ACC112 (cell line): ENCODE results near the gene FLRT2.

Experiments
- H2AFZ ChIP-seq: fragments of 200-600 bp; sonication (generic); one replicate; pipeline ENCODE4 v1.6.0; 2017; ENCODE audit warnings: antibody characterized with exemption, low read length; ENCODE audit not compliant: unreplicated experiment
- H3K27ac ChIP-seq: fragments of 200-600 bp; sonication (generic); 2 replicates; pipeline ENCODE4 v1.5.1; 2014; ENCODE audit warnings: low read depth, mild to moderate bottlenecking, antibody characterized with exemption, low read length, moderate library complexity
- H3K27me3 ChIP-seq: fragments of 200-600 bp; sonication (generic); 2 replicates; pipeline ENCODE4 v1.6.1; 2014; ENCODE audit warnings: mild to moderate bottlenecking, antibody characterized with exemption, low read length, moderate library complexity, mixed read lengths; ENCODE audit not compliant: insufficient read depth
- H3K36me3 ChIP-seq: fragments of 200-600 bp; sonication (generic); 2 replicates; pipeline ENCODE4 v1.6.1; 2016; ENCODE audit warnings: mild to moderate bottlenecking, antibody characterized with exemption, low read length, moderate library complexity, mixed read lengths; ENCODE audit not compliant: insufficient read depth
- H3K4me1 ChIP-seq: fragments of 200-600 bp; sonication (generic); one replicate; pipeline ENCODE4 v1.6.1; 2016; ENCODE audit warnings: low read length, mixed read lengths; ENCODE audit not compliant: insufficient read depth, unreplicated experiment, control insufficient read depth
- H3K4me3 ChIP-seq: fragments of 200-600 bp; sonication (generic); 2 replicates; pipeline ENCODE4 v1.5.1; 2014; ENCODE audit warnings: mild to moderate bottlenecking, low read depth, low read length
- H3K79me2 ChIP-seq: fragments of 200-600 bp; sonication (generic); one replicate; pipeline ENCODE4 v1.6.0; 2016; ENCODE audit warnings: low read length; ENCODE audit not compliant: control insufficient read depth, unreplicated experiment, insufficient read depth

FLRT2 gene

GRCh38 chr14:85576848-85577542 is 47.1 kb downstream of the FLRT2 start:
- no peaks in the 10 kb centered on the region for H3K27me3 ChIP-seq
- no peak overlapping the region for H3K4me3 ChIP-seq
- no peaks in the 10 kb centered on the region for H3K79me2 ChIP-seq
- H2AFZ ChIP-seq, result no peak overlapping the region
- H3K27ac ChIP-seq, result no peak overlapping the region
- H3K36me3 ChIP-seq, result no peaks in the 10 kb centered on the region
- H3K4me1 ChIP-seq, result peaks cover 67% of the 10 kb centered on the region

- Histone ChIP-seq H3K4me3 (no peak overlapping the region), H3K36me3 (no peaks in the 10 kb centered on the region), H3K4me1 (peaks cover 60% of the 10 kb centered on the region), H2AFZ (no peak overlapping the region), H3K27me3 (no peaks in the 10 kb centered on the region), H3K79me2 (no peaks in the 10 kb centered on the region), H3K27ac (no peak overlapping the region)
These were observed 47.7 kb downstream of the FLRT2 start for GRCh38 chr14:85577543-85578114.

GRCh38 chr14:85578357-85578756 is 48.4 kb downstream of the FLRT2 start:
- H2AFZ ChIP-seq, result no peak overlapping the region
- no peaks in the 10 kb centered on the region for H3K27me3 ChIP-seq
- H3K4me3 ChIP-seq, result no peak overlapping the region
- H3K4me1 ChIP-seq, result peaks cover 59% of the 10 kb centered on the region
- no peaks in the 10 kb centered on the region for H3K36me3 ChIP-seq
- no peaks in the 10 kb centered on the region for H3K79me2 ChIP-seq
- H3K27ac ChIP-seq, result no peak overlapping the region

- H3K27me3 ChIP-seq, result no peaks in the 10 kb centered on the region
- no peak overlapping the region for H3K27ac ChIP-seq
- H3K36me3 ChIP-seq, result no peaks in the 10 kb centered on the region
- peaks cover 59% of the 10 kb centered on the region for H3K4me1 ChIP-seq
- H2AFZ ChIP-seq, result no peak overlapping the region
- no peaks in the 10 kb centered on the region for H3K79me2 ChIP-seq
- no peak overlapping the region for H3K4me3 ChIP-seq
These were observed 49.0 kb downstream of the FLRT2 start for GRCh38 chr14:85578930-85579329.

- Histone ChIP-seq H3K27me3 (no peaks in the 10 kb centered on the region), H3K79me2 (no peaks in the 10 kb centered on the region), H3K4me3 (no peak overlapping the region), H2AFZ (no peak overlapping the region), H3K4me1 (peaks cover 58% of the 10 kb centered on the region), H3K27ac (no peak overlapping the region), H3K36me3 (no peaks in the 10 kb centered on the region)
These were observed 50.0 kb downstream of the FLRT2 start for GRCh38 chr14:85579942-85580341.

- H3K27me3 ChIP-seq, result no peaks in the 10 kb centered on the region
- peak overlapping the region; percentile 19; the same call in 1 of the 2 replicates for H3K4me3 ChIP-seq
- no peak overlapping the region for H2AFZ ChIP-seq
- no peaks in the 10 kb centered on the region for H3K79me2 ChIP-seq
- peaks cover 51% of the 10 kb centered on the region for H3K4me1 ChIP-seq
- no peaks in the 10 kb centered on the region for H3K36me3 ChIP-seq
- H3K27ac ChIP-seq, result peak overlapping the region; percentile 24
These were observed 50.7 kb downstream of the FLRT2 start for GRCh38 chr14:85580536-85581140.

GRCh38 chr14:85581691-85582090 is 51.7 kb downstream of the FLRT2 start:
- no peak overlapping the region for H2AFZ ChIP-seq
- no peak overlapping the region for H3K4me3 ChIP-seq
- no peaks in the 10 kb centered on the region for H3K36me3 ChIP-seq
- no peak overlapping the region for H3K27ac ChIP-seq
- H3K27me3 ChIP-seq, result no peaks in the 10 kb centered on the region
- peaks cover 49% of the 10 kb centered on the region for H3K4me1 ChIP-seq
- H3K79me2 ChIP-seq, result no peaks in the 10 kb centered on the region

- Histone ChIP-seq H3K4me1 (peaks cover 54% of the 10 kb centered on the region), H3K27ac (no peak overlapping the region), H3K4me3 (no peak overlapping the region), H3K36me3 (no peaks in the 10 kb centered on the region), H2AFZ (no peak overlapping the region), H3K27me3 (no peaks in the 10 kb centered on the region), H3K79me2 (no peaks in the 10 kb centered on the region)
These were observed 53.4 kb downstream of the FLRT2 start for GRCh38 chr14:85583380-85583779.

- Histone ChIP-seq H3K79me2 (no peaks in the 10 kb centered on the region), H3K27ac (no peak overlapping the region), H3K4me1 (peaks cover 55% of the 10 kb centered on the region), H3K36me3 (no peaks in the 10 kb centered on the region), H3K27me3 (no peaks in the 10 kb centered on the region), H3K4me3 (no peak overlapping the region), H2AFZ (no peak overlapping the region)
These were observed 54.5 kb downstream of the FLRT2 start for GRCh38 chr14:85584481-85584880.

GRCh38 chr14:85587151-85587711 is 57.3 kb downstream of the FLRT2 start:
- no peaks in the 10 kb centered on the region for H3K27me3 ChIP-seq
- no peaks in the 10 kb centered on the region for H3K36me3 ChIP-seq
- no peaks in the 10 kb centered on the region for H3K79me2 ChIP-seq
- peaks cover 50% of the 10 kb centered on the region for H3K4me1 ChIP-seq
- peak overlapping the region; percentile 86 for H2AFZ ChIP-seq
- peak overlapping the region; percentile 96 for H3K27ac ChIP-seq
- H3K4me3 ChIP-seq, result peak overlapping the region; percentile 64
